IPS-11a (cell line): ENCODE measurements around the gene KIAA1671.
"Not testable (repeated sequence)": the region's sequence is repeated elsewhere in the genome, so short reads cannot be mapped to it uniquely, and the experiment has no call there.

Experiments used
- H3K4me3 ChIP-seq: one replicate; pipeline ENCODE4 v1.5.1; 2013; ENCODE audit warnings: low read depth, low read length, control low read depth

Gene KIAA1671

DNA sequence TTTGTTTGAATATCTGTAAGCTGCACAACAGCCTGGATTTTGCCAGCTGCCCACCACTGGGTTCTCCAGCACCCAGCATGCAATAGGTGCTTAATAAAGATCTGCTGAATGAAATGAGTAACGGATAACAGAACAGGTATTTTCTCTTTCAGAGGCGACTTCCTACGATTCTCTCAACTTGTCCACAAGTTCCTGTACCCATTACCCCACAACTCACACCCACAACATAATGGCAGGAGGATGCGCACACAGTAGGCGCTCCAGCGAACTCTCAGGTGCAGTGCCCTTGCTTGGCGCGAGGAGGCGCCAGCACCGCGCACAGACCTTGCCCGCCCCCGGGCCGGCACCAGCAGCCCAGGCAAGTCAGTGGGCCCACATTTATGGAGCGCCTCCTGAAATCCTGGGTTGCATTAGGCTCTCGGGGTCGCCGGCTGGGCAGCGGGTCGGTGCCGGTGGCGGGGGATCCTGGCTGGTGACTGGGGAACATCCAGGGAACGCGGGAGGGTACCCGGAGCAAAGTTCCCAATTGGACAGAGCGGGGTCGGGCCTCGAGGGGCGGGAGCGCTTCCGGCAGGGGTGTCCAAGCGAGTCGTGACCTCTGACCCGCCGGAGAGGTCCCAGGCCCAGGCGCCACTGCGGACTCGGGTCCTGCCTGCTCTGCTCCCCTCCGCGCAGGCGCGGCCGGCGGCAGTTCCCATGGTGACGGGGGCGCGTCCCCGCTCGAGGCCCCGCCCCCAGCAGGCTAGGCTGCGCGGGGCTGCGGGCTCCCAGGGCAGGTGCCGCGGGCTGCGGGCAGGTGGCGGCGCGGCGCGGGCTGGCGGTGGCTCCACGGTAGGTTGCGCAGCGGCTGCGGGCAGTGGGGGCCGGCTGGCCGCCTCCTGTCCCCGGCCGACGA lies at the start of gene KIAA1671:
TSS of gene KIAA1671 (plus strand) at position 775 of the 895 bp plus-strand sequence. CDS start 75,284 bp downstream, outside the sequence.
- H3K4me3 ChIP-seq, result peak within 1 kb of the TSS; percentile 72

DNA sequence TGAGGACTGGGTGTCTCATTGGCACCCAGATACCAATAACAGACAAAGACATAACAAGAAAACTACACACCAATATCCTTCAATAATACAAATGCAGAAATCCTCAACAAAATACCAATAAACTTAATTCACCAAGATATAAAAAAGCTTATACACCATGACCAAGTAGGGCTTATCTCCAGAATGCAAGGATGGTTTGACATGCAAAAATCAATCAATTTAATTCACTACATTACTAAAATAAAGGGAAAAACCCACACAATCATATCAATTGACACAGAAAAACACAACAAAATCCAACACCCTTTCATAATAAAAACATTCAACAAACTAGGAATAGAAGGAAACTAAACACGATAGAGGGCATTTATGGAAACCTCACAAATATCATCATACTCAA lies 46.6 kb upstream of the KIAA1671 start:
- H3K4me3 ChIP-seq, result no peak overlapping the region

DNA sequence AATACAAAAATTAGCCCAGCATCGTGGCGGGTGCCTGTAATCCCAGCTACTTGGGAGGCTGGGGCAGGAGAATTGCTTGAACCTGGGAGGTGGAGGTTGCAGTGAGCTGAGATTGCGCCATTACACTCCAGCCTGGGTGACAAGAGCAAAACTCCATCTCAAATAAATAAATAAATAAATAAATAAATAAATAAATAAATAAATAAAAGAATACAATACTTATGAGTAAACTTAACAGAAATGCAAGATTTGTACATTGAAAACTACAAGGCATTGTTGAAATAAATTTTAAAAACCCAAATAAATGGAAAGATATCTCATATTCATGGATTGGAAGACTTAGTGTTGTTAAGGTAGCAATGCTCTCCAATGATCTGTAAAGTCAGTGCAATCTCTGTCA lies 45.4 kb upstream of the KIAA1671 start:
- not testable (repeated sequence) for H3K4me3 ChIP-seq

DNA sequence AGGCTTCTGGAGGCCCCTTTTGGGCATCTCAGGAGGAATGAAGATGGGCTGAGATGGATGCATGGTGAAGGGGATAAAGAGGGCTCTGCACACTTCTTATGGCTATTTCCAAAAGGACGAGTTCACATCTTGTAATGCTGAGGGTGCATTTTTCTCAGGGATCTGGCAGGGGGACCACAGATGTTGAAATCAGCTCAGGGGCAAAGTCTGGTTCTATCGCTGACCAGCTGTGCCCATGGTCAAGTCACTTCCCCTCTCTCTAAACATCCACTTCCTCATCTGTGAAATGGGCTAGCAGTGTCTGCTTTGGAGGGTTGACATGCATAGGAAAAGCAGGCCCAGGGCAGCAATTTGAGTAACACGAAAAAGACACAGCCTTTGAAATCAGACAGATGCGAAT lies 32.5 kb upstream of the KIAA1671 start:
- no peak overlapping the region for H3K4me3 ChIP-seq

DNA sequence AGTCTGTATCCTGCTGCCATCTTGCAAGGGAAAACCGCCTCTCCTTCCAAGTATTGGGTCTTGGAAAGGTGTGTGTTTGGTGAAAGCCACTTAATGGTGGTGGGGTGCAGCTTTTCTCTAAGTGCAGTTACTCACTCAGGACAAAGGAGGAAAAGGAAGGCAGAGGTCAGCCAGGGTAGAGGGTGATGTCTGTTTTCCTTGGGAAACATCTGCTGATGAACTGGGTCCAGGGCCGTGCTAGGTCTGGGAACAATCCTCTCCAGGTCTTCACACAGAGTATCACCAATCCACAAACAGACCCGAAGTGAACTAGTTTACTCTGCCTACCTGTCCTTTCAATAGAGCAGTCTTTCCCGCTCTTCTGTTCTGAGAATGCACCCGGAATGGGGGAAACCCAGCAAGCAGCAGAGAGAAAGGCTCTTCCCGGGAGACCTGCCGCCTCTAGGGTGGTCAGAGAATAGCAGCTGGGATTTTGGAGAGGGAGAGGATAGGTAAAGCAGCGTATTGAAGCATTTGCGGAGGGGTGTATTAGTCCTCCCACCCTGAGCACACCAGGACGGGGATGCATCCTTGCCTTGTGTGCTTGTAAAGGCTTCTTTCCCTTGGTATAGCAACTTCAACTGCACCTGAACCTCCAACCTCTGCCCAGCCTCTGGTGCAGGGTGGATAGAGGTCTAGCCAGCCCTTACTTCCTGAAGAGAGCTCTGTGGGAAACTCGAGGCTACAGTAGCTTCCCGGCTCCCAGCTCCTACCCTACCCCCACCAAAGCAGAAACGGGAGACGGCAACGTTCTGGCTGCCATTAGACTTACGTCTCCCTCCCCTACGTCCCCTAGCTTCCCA lies 26.7 kb upstream of the KIAA1671 start:
- H3K4me3 ChIP-seq, result no peak overlapping the region

DNA sequence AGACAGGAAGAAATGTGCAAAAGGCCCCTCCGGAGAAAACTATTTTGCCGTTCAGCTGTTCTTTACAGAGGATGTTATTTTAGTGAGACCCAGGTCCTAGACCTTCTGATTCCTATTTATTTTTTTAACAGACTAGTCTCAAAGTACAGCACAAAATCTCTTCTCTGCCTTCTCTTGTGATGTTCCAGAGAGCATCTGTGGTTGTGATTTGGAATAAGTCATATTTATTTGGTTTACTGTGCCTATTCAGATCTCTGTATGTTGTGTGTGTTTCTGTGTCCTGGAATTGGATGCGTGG lies 26.1 kb upstream of the KIAA1671 start:
- H3K4me3 ChIP-seq, result no peak overlapping the region

DNA sequence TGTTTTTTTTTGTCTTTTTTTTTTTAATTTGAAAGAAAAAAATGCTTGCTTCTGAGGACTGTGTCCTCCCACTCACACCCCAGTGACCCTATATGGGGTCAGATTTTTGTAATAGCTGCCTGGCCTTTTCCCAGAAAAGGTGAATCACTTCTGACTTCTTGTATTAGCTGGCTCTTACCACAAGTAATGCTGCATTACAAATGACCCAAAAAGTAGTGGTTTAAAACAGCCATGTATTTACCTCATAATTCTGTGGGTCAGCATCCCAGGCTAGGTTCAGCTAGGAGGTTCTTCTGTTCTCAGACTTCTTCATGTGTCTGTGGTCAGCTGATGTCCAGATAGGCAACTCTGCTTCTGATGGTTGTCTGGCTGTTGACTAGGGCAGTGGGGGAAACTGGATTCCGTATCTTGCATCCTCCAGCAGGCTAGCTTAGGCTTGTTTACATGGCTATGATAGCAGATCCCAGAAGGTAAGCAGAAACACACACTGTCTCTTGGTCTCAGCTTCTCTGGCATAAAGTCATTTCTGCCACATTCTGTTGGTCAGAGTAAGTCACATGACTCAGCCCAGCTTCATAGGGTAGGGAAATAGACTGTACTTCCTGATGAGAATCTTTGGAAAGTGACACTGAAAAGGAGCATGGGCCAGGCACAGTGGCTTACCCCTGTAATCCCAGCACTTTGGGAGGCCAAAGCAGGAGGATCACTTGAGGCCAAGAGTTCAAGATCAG lies 25.5 kb upstream of the KIAA1671 start:
- no peak overlapping the region for H3K4me3 ChIP-seq

DNA sequence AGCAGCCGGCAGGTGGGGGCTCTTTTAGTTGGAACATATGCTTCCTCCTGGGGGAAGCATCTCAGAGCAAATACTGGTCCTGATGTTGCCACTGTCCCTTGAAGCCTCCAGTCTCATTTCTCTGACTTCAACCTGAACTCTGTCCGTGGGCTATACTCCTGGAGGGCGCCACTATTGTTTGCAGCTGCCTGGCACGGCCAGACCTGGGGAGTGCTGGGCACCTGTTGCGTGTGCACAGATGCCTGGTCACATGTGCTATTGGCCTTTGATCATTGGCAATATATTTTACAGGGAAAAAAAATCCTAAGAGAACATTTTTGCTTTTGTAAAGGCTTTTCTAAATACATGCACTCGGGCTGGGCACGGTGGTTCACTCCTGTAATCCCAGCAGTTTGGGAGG lies 24.2 kb upstream of the KIAA1671 start:
- H3K4me3 ChIP-seq, result no peak overlapping the region

DNA sequence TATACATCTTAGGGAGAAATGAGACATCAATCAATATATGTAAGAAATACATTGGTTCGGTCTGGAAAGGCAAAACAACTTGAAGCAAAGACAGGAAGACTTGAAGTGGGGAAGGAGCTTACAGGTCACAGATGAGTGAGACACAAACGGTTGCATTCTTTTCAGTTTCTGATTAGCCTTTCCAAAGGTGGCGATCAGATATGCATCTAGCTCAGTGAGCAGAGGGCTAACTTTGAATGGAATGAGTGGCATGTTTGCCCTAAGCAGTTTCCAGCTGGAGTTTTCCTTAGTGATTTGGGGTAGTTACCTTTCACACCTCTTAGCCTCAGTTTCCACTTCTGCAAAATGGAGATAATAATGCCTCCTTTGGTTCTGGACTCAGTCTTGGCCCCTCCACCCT lies 21.8 kb upstream of the KIAA1671 start:
- H3K4me3 ChIP-seq, result no peak overlapping the region

DNA sequence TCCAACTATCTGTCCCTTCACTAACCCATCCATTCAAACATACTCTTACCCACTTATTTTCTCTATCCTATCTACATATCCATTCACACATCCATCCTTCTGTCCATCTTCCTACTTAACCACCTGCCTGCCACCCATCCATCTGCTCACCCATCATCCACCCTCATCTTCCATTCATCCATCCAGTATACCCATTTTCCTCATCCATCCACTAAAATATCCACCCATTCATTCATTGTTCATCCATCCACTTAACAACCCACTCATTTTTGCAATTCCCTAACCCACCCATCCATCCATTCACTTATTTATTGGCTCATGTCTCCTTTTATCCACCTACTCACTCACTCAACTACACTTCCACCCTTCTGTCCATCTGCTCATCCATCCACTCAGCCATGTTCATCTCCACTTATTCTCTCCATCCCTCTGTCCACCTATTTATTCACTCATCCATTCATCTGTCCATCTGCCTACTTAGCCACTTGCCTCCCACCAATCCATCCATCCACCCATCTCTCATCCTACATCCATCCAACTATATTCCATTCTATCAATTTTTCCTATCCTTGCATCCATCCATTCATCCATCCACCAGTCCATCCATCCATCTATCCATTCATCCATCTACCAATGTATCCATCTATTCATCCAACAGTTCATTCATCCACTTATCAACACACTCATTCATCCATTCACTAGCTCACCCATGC lies 16.6 kb upstream of the KIAA1671 start:
- no peak overlapping the region for H3K4me3 ChIP-seq

DNA sequence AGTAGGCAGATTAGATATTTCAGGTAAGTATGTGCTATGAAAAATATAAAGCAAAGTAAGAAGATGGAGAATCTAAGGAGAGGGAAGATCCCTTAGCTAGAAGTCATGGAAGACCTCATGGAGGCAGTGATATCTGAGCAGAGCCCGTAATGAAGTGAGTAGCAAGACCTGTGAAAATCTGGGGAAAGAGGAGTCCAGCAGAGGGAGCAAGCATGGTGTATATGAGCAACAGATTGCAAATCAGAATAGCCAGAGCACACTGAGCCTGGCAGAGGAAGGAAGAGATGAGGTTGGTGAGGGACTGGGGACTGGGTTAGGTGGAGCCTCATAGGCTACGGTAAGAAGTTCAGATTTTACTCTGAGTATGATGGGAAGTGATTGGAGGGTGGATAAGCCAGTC lies 15.4 kb upstream of the KIAA1671 start:
- H3K4me3 ChIP-seq, result no peak overlapping the region

DNA sequence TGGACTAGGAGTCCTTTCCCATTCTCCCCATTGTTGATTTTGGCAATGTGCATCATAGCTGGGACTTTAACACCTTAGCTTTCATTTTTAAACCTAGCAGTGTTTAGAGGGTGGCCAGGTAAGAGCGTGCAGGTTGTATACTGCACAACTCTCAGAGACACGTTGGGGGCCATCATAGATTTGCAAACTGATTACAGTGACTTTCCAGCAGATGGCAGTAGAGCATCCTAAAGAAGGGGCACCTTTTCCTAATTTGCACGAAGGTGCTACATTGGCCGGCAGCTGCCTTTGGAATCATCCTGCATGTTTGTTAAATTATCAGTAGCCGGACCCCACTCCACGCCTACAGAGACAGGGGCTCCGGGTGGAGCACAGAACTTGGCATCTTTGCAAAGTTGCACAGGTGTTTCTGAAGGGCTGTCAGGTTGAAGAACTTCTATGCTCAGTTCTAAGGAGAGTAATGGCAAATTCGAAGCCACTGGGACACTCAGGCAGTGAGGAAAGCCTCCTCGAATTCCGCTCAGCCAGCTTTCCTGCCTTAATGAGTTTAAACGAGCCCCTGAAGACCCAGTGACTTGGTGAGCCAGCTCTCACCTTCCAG lies 13.7 kb upstream of the KIAA1671 start:
- H3K4me3 ChIP-seq, result no peak overlapping the region

DNA sequence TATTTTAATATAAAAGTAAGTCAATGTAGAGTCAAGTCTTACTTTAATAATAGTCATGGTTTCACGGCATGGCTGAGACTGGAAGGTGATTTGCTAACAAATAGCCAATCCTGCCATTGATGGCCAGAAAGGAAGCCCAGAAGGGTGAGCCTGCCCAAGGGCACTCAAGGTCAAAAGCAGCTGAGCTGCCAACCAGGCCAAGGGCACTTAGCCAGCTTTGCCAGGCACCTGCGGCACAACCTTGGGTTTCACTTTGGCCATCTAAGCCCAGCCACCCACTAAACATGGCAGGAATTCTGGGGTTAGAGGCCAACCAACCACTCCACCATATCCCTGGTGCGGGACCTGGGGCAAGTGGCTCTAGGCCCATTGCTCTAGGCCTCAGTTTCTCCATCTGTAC lies 10.2 kb upstream of the KIAA1671 start:
- H3K4me3 ChIP-seq, result no peak overlapping the region

DNA sequence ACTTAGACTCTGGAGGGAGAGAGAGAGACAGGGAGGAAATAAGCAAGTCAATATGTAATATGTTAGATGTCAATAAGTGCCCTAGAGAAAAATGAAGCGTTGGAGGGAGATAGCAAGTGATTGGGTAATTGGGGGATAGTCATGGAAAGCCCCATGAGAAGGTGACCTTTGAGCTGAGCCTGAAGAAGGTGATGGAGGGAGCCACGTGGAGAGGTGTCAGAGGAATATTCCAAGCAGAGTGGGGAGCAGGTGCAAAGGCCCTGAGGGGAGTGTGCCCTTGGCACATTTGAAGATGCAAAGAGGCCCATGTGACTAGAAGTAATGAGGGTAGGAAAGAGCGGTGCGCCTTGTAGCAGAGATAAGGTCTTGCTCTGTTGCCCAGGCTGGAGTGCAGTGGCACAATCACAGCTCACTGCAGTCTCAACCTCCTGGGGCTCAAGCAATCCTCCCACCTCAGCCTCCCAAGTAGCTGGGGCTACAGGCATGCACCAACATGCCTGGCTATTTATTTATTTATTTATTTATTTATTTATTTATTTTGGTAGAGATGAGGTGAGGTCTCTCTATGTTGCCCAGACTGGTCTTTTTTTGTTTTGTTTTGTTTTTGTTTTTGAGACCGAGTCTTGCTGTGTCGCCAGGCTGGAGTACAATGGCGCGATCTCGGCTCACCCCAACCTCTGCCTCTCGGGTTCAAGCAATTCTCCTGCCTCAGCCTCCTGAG lies 8.1 kb upstream of the KIAA1671 start:
- no peak overlapping the region for H3K4me3 ChIP-seq

DNA sequence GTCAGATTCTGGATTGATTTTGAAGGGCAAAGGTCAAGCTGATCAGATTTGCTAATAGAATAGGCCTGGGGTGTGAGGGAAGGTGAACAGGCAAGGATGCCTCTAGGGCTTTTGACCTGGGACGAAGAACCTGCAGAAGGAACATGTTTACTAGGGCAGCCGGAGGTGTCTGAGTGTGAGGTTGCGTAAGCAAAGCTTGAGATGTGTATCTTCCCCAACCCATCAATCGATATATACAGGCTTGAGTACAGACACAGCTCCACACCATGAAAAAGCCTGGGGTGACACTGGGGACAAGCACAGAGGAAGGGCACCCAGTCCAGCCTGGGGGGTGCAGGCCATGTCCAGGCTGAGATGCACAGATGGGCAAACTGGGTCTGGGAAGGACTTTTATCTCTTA lies 7.1 kb upstream of the KIAA1671 start:
- H3K4me3 ChIP-seq, result no peak overlapping the region

DNA sequence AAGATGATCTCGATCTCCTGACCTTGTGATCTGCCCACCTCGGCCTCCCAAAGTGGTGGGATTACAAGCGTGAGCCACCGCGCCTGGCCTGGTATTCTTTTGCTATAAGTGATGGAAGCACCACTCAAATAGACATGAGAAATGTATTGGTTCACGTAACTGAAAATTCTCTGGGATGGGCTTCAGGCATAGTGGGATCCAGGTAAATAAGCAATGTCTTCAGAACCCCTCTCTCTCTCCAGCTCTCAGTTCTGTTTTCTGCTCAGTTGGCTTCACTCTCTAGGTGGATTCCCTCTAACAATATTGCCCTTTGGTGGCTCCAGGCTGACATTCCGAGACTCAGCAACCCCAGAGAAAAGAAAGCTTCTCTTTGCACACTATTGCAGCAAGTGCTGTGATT lies 5.1 kb upstream of the KIAA1671 start:
- H3K4me3 ChIP-seq, result no peak overlapping the region

DNA sequence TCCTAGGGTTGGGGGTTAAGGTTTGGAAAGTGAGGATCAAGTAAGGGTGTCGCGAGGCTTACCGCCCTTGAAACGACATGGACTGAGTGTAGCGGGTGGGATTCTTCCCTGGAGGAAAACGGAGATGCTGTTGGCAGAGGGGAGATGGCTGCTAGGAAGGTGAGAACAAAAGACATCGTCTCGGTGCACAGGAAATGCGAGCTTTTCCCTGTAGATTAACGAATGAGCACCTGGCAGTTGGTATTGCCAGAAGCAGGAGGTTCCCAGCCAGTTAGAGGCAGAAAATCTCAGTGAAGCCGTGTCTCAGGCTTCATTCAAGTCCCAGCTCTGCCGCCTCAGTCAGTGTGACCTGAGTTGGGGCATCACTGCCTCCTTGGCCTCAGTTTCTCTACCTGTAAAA lies 4.6 kb upstream of the KIAA1671 start:
- no peak overlapping the region for H3K4me3 ChIP-seq

DNA sequence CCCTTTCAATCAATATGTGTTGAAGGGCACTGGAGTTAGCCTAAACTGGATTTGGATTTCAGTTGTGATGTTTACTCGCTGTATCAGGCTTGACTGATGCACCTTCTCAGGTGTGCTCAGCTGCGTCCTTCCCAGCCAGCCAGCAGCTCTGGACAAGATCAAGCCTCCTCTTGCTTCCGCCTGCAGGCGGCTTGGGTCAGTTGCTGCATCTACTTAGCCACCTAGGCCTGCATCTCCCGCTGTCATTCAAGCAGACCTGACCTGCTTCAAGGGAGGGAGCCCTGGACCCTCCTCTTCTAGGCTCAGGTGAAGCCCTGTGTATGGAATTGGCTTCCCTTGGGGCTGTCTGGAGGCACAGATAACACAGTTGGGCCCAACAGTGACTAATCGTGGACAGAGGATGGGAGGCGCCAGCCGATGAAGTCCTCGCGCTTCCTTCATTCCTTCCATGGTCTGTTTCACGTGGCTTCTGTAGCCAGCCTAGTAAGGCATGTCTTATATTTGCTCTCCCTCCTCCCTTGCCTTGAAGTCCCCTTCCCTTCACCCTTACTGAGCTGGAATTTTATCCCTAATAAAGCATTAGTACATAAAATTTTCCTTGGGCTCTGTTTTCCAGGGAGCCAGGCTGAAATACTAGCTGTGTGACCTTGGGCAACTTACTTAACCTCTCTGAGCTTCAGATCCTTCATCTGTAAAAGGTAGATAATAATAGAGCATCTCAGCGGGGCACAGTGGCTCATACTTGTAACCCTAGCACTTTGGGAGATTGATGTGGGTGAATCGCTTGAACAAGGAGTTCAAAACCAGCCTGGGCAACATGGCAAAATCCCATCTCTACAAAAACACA lies 3.9 kb upstream of the KIAA1671 start:
- H3K4me3 ChIP-seq, result no peak overlapping the region
